ENCODE data around the gene PLCB2.

GRCh38 chr15:40266828-40267304, 40.9 kb downstream of the PLCB2 start:
- TF ChIP-seq CTCF (conservative IDR thresholded peaks at IDR 0.05; ENCODE audit: low read depth in 2 of 2): no peak
- TF ChIP-seq POLR2AphosphoS5 (IDR thresholded peaks at IDR 0.05; ENCODE audit: low read depth): no peak
- no peak for TF ChIP-seq JUNB (IDR thresholded peaks at IDR 0.05; ENCODE audit: unreplicated experiment)
- no peak for TF ChIP-seq EZH2 (IDR thresholded peaks at IDR 0.05; ENCODE audit: low read depth, unreplicated experiment)
- TF ChIP-seq REST (IDR thresholded peaks at IDR 0.05; ENCODE audit: unreplicated experiment): no peak
- TF ChIP-seq EZH2phosphoT487 (IDR thresholded peaks at IDR 0.05; ENCODE audit: unreplicated experiment): no peak

All from GM23338 (cell line).